ENCODE measurements around the gene DZIP3. TPM values are rescaled to one million over a fixed set of nuclear protein-coding genes. Genes with fewer than 3 reads are reported as not detected.

Gene DZIP3
- polyA plus RNA-seq, 3 donors = 0.92 to 1.2 (median 1.1) TPM

DNA sequence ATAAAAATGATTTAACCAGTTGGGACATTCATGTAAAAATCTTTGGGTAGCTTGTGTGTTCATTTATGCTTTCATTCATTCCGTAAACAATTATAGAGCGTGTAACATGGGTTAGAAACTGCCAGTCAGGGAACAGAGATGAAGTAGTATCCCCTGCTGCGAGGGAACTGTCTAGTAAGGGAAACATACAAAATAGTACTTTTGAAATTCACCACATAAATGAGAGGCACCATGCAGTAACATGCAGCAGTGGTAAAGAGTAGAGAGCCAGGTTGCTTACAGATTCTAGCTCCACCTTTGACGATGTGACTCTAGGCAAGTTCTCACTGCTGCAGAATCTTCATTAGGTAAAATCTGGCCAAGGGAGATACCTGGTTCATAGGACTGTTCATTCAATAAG lies 938 bp downstream of the DZIP3 start:
- H4K20me1 ChIP-seq (ENCODE audit: insufficient read depth, low read length) = no peaks in the 10 kb centered on the region
- H3K4me2 ChIP-seq (replicated peaks; ENCODE audit: extremely low read depth, low read length, poor library complexity, severe bottlenecking) = peak overlapping the region; percentile 94
- DNase-seq = no peak
- no peaks in the 10 kb centered on the region for H3K9me3 ChIP-seq (replicated peaks in 1 of 2; ENCODE audit: control insufficient read depth in 1 of 2, insufficient read depth in 1 of 2, low read length in 2 of 2)
- H3K9me3 Mint-ChIP-seq = no peaks in the 10 kb centered on the region
- peak overlapping the region in 5 of 7 donors; percentile 46 to 100 (median 98) for H3K27ac Mint-ChIP-seq
- intact Hi-C loops (cut with micrococcal nuclease) = no loop called here
- H3K4me1 ChIP-seq (ENCODE audit: control insufficient read depth in 1 of 2, insufficient read depth in 2 of 2, low read length in 2 of 2) = peaks cover 20 to 27% of the 10 kb centered on the region in 2 donors
- no peaks in the 10 kb centered on the region for H3K27me3 ChIP-seq (ENCODE audit: control insufficient read depth in 2 of 2, insufficient read depth in 2 of 2, low read length in 2 of 2)
- TF ChIP-seq, protein P1, sequence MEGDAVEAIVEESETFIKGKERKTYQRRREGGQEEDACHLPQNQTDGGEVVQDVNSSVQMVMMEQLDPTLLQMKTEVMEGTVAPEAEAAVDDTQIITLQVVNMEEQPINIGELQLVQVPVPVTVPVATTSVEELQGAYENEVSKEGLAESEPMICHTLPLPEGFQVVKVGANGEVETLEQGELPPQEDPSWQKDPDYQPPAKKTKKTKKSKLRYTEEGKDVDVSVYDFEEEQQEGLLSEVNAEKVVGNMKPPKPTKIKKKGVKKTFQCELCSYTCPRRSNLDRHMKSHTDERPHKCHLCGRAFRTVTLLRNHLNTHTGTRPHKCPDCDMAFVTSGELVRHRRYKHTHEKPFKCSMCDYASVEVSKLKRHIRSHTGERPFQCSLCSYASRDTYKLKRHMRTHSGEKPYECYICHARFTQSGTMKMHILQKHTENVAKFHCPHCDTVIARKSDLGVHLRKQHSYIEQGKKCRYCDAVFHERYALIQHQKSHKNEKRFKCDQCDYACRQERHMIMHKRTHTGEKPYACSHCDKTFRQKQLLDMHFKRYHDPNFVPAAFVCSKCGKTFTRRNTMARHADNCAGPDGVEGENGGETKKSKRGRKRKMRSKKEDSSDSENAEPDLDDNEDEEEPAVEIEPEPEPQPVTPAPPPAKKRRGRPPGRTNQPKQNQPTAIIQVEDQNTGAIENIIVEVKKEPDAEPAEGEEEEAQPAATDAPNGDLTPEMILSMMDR (IDR thresholded peaks at IDR 0.05) = no peak
- H3K4me1 Mint-ChIP-seq = peaks cover 30% of the 10 kb centered on the region
- peak overlapping the region; percentile 95 for H2AFZ ChIP-seq (ENCODE audit: insufficient read depth, low read depth, low read length, poor library complexity, severe bottlenecking)
- peaks cover 49% of the 10 kb centered on the region for H3K79me2 ChIP-seq (ENCODE audit: insufficient read depth, low read length)
- no peaks in the 10 kb centered on the region for H3K36me3 ChIP-seq (replicated peaks in 1 of 2; ENCODE audit: control insufficient read depth in 1 of 2, insufficient read depth in 2 of 2, low read length in 2 of 2)
- H3K27ac ChIP-seq (ENCODE audit: low read depth in 1 of 2, low read length in 2 of 2) = peak overlapping the region in 1 of 2 donors; percentile 97
- no CpG with 5 or more reads among the region's 4 CpGs for WGBS (ENCODE audit: insufficient coverage)
- peaks cover 0 to 1% (median 0%) of the 10 kb centered on the region in 3 donors for H3K27me3 Mint-ChIP-seq (ENCODE audit: low read depth in 3 of 3)
- H3K4me3 Mint-ChIP-seq = peak overlapping the region; percentile 96 to 99
- H3K9ac ChIP-seq (ENCODE audit: insufficient read depth, low read length, poor library complexity, severe bottlenecking) = no peak overlapping the region
- peak overlapping the region; percentile 68 to 96 (median 92) for H3K4me3 ChIP-seq (replicated peaks in 1 of 3; ENCODE audit: low read depth in 2 of 3, low read length in 3 of 3)
- peaks cover 0 to under 1% of the 10 kb centered on the region in 2 donors for H3K36me3 Mint-ChIP-seq

DNA sequence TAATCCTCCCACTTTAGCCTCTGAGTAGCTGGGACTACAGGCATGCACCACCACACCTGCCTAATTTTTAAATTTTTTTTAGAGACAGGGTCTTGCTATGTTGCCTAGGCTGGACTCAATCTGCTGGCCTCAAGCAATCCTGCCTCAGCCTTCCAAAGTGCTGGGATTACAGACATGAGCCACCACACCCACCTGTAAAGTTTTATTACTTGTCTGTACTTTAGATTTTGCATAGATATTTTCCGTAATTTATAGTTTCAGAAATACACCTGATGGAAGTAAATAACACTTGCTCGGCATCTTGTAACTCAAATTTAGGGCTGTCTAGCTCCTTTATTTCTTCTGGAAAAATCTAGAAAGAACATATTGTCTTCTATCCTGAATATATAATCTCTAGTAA lies 5.8 kb downstream of the DZIP3 start:
- Mint-ChIP-seq H3K4me1 (peaks cover 16% of the 10 kb centered on the region), H3K27me3 (ENCODE audit: low read depth in 3 of 3) (no peaks in the 10 kb centered on the region), H3K27ac (no peak overlapping the region), H3K9me3 (no peaks in the 10 kb centered on the region), H3K36me3 (no peaks in the 10 kb centered on the region), H3K4me3 (no peak overlapping the region)
- Histone ChIP-seq H3K4me3 (replicated peaks in 1 of 3; ENCODE audit: low read depth in 2 of 3, low read length in 3 of 3) (no peak overlapping the region), H2AFZ (ENCODE audit: insufficient read depth, low read depth, low read length, poor library complexity, severe bottlenecking) (no peak overlapping the region), H3K36me3 (replicated peaks in 1 of 2; ENCODE audit: control insufficient read depth in 1 of 2, insufficient read depth in 2 of 2, low read length in 2 of 2) (no peaks in the 10 kb centered on the region), H3K27ac (ENCODE audit: low read depth in 1 of 2, low read length in 2 of 2) (no peak overlapping the region), H3K4me2 (replicated peaks; ENCODE audit: extremely low read depth, low read length, poor library complexity, severe bottlenecking) (no peak overlapping the region), H3K9me3 (replicated peaks in 1 of 2; ENCODE audit: control insufficient read depth in 1 of 2, insufficient read depth in 1 of 2, low read length in 2 of 2) (no peaks in the 10 kb centered on the region), H3K4me1 (ENCODE audit: control insufficient read depth in 1 of 2, insufficient read depth in 2 of 2, low read length in 2 of 2) (peaks cover 7 to 15% of the 10 kb centered on the region in 2 donors), H3K27me3 (ENCODE audit: control insufficient read depth in 2 of 2, insufficient read depth in 2 of 2, low read length in 2 of 2) (no peaks in the 10 kb centered on the region), H3K79me2 (ENCODE audit: insufficient read depth, low read length) (peaks cover 2% of the 10 kb centered on the region), H4K20me1 (ENCODE audit: insufficient read depth, low read length) (no peaks in the 10 kb centered on the region), H3K9ac (ENCODE audit: insufficient read depth, low read length, poor library complexity, severe bottlenecking) (no peak overlapping the region)
- DNase-seq = no peak
- intact Hi-C loops (cut with micrococcal nuclease) = no loop called here
- TF ChIP-seq, protein P1 (IDR thresholded peaks at IDR 0.05) = no peak
- no CpG with 5 or more reads among the region's 2 CpGs for WGBS (ENCODE audit: insufficient coverage)

All from CD14-positive monocyte (primary cell).